HUES64 (cell line): Measurements from ENCODE around the gene GNLY.

ENCODE experiments used
- H3K27ac ChIP-seq: 2 replicates; pipeline ENCODE4 v1.7.0; 2013; ENCODE audit warnings: low read depth, low read length, inconsistent platforms
- H3K27me3 ChIP-seq: 2 replicates; pipeline ENCODE4 v1.6.1; 2013; ENCODE audit warnings: mild to moderate bottlenecking, low read length; ENCODE audit not compliant: insufficient read depth
- H3K36me3 ChIP-seq: 2 replicates; pipeline ENCODE4 v1.6.1; 2013; ENCODE audit warnings: mild to moderate bottlenecking, low read length; ENCODE audit not compliant: insufficient read depth
- H3K4me1 ChIP-seq: 2 replicates; pipeline ENCODE4 v1.6.1; 2013; ENCODE audit warnings: mild to moderate bottlenecking, low read length, moderate library complexity; ENCODE audit not compliant: insufficient read depth
- H3K4me3 ChIP-seq: 2 replicates; pipeline ENCODE4 v1.5.1; 2013; ENCODE audit warnings: mild to moderate bottlenecking, low read length, moderate library complexity
- H3K9ac ChIP-seq: 2 replicates; pipeline ENCODE4 v1.6.1; 2013; ENCODE audit warnings: mild to moderate bottlenecking, low read depth, low read length
- H3K9me3 ChIP-seq: 2 replicates; pipeline ENCODE4 v1.6.1; 2013; ENCODE audit warnings: low read depth, low read length; ENCODE audit not compliant: insufficient read depth
- WGBS: fragments of 150-250, 120-280 bp; methylation state at CpG from one replicate; pipeline ENCODE4 v1.1.7; 2013; ENCODE audit warnings: missing lambda C conversion rate; 5-methylcytosine and 5-hydroxymethylcytosine counted together

The GNLY gene

GRCh38 chr2:85704038-85704437 is 9.9 kb downstream of the GNLY start:
- Histone ChIP-seq H3K4me1 (peaks cover 15% of the 10 kb centered on the region), H3K4me3 (no peak overlapping the region), H3K27me3 (peaks cover 8% of the 10 kb centered on the region; the same call in 1 of the 2 replicates), H3K36me3 (no peaks in the 10 kb centered on the region), H3K9me3 (no peaks in the 10 kb centered on the region), H3K9ac (no peak overlapping the region), H3K27ac (no peak overlapping the region)
- 92% methylated on average over 2 of the region's 3 CpGs for WGBS

GRCh38 chr2:85704800-85705679 is 10.9 kb downstream of the GNLY start:
- no peaks in the 10 kb centered on the region for H3K9me3 ChIP-seq
- WGBS: 78% methylated on average over 7 of the region's 8 CpGs
- peaks cover 15% of the 10 kb centered on the region for H3K4me1 ChIP-seq
- H3K4me3 ChIP-seq: no peak overlapping the region
- H3K27ac ChIP-seq: no peak overlapping the region
- no peak overlapping the region for H3K9ac ChIP-seq
- H3K36me3 ChIP-seq: no peaks in the 10 kb centered on the region
- peaks cover 8% of the 10 kb centered on the region; the same call in 1 of the 2 replicates for H3K27me3 ChIP-seq

GRCh38 chr2:85705680-85706039 is 11.5 kb downstream of the GNLY start:
- H3K4me1 ChIP-seq: peaks cover 15% of the 10 kb centered on the region
- no peaks in the 10 kb centered on the region for H3K9me3 ChIP-seq
- no peak overlapping the region for H3K9ac ChIP-seq
- no peak overlapping the region for H3K4me3 ChIP-seq
- no peaks in the 10 kb centered on the region for H3K36me3 ChIP-seq
- WGBS: 94% methylated on average over 2 of the region's 2 CpGs
- H3K27me3 ChIP-seq: peaks cover 8% of the 10 kb centered on the region; the same call in 1 of the 2 replicates
- H3K27ac ChIP-seq: no peak overlapping the region

GRCh38 chr2:85706063-85706462 is 11.9 kb downstream of the GNLY start:
- Histone ChIP-seq H3K27ac (no peak overlapping the region), H3K27me3 (peaks cover 8% of the 10 kb centered on the region; the same call in 1 of the 2 replicates), H3K9me3 (no peaks in the 10 kb centered on the region), H3K36me3 (no peaks in the 10 kb centered on the region), H3K4me3 (no peak overlapping the region), H3K9ac (no peak overlapping the region), H3K4me1 (peaks cover 15% of the 10 kb centered on the region)
- 90% methylated on average over 6 of the region's 6 CpGs for WGBS

- no peak overlapping the region for H3K27ac ChIP-seq
- 93% methylated on average over 10 of the region's 10 CpGs for WGBS
- H3K4me1 ChIP-seq: peaks cover 13% of the 10 kb centered on the region
These were observed 12.6 kb downstream of the GNLY start for GRCh38 chr2:85706599-85707296.

GRCh38 chr2:85707304-85707703 is 13.1 kb downstream of the GNLY start:
- Histone ChIP-seq H3K27me3 (peaks cover 8% of the 10 kb centered on the region; the same call in 1 of the 2 replicates), H3K27ac (no peak overlapping the region), H3K4me3 (no peak overlapping the region), H3K36me3 (no peaks in the 10 kb centered on the region), H3K9me3 (no peaks in the 10 kb centered on the region), H3K9ac (no peak overlapping the region), H3K4me1 (peaks cover 7% of the 10 kb centered on the region)
- WGBS: 15% methylated on average over 10 of the region's 10 CpGs

More at GRCh38 chr2:85706599-85707296, 12.6 kb downstream of the GNLY start:
- H3K9me3 ChIP-seq: no peaks in the 10 kb centered on the region
- no peak overlapping the region for H3K4me3 ChIP-seq
- H3K27me3 ChIP-seq: peaks cover 8% of the 10 kb centered on the region; the same call in 1 of the 2 replicates
- no peaks in the 10 kb centered on the region for H3K36me3 ChIP-seq
- no peak overlapping the region for H3K9ac ChIP-seq

GRCh38 chr2:85708641-85709040 is 14.5 kb downstream of the GNLY start:
- peaks cover 8% of the 10 kb centered on the region; the same call in 1 of the 2 replicates for H3K27me3 ChIP-seq
- H3K36me3 ChIP-seq: no peaks in the 10 kb centered on the region
- H3K9ac ChIP-seq: no peak overlapping the region
- 87% methylated on average over 1 of the region's 1 CpG for WGBS
- no peaks in the 10 kb centered on the region for H3K9me3 ChIP-seq
- H3K4me1 ChIP-seq: no peaks in the 10 kb centered on the region
- H3K27ac ChIP-seq: no peak overlapping the region
- no peak overlapping the region for H3K4me3 ChIP-seq

GRCh38 chr2:85709401-85709811 is 15.2 kb downstream of the GNLY start:
- Histone ChIP-seq H3K36me3 (no peaks in the 10 kb centered on the region), H3K27me3 (peaks cover 8% of the 10 kb centered on the region; the same call in 1 of the 2 replicates), H3K4me3 (no peak overlapping the region), H3K27ac (no peak overlapping the region), H3K9me3 (no peaks in the 10 kb centered on the region), H3K9ac (no peak overlapping the region), H3K4me1 (no peaks in the 10 kb centered on the region)
- 90% methylated on average over 4 of the region's 4 CpGs for WGBS

GRCh38 chr2:85710687-85711577 is 16.8 kb downstream of the GNLY start:
- H3K9me3 ChIP-seq: no peaks in the 10 kb centered on the region
- no peaks in the 10 kb centered on the region for H3K4me1 ChIP-seq
- WGBS: 90% methylated on average over 19 of the region's 19 CpGs
- no peaks in the 10 kb centered on the region for H3K36me3 ChIP-seq
- H3K4me3 ChIP-seq: no peak overlapping the region
- no peak overlapping the region for H3K27ac ChIP-seq
- H3K27me3 ChIP-seq: peaks cover 8% of the 10 kb centered on the region; the same call in 1 of the 2 replicates
- H3K9ac ChIP-seq: no peak overlapping the region

GRCh38 chr2:85711578-85712060 is 17.5 kb downstream of the GNLY start:
- Histone ChIP-seq H3K9me3 (no peaks in the 10 kb centered on the region), H3K4me3 (no peak overlapping the region), H3K27ac (no peak overlapping the region), H3K9ac (no peak overlapping the region), H3K4me1 (no peaks in the 10 kb centered on the region), H3K27me3 (peaks cover 8% of the 10 kb centered on the region; the same call in 1 of the 2 replicates), H3K36me3 (no peaks in the 10 kb centered on the region)
- 94% methylated on average over 8 of the region's 8 CpGs for WGBS
